HG03520 (cell line): ENCODE measurements around the gene KCNQ4.

ENCODE experiments used
- ATAC-seq: cut with Tn5 transposase; IDR thresholded peaks from one replicate; pipeline ENCODE4 v1.9.1; 2021; ENCODE audit warnings: mild to moderate bottlenecking, moderate library complexity; ENCODE audit not compliant: unreplicated experiment

The KCNQ4 gene

DNA sequence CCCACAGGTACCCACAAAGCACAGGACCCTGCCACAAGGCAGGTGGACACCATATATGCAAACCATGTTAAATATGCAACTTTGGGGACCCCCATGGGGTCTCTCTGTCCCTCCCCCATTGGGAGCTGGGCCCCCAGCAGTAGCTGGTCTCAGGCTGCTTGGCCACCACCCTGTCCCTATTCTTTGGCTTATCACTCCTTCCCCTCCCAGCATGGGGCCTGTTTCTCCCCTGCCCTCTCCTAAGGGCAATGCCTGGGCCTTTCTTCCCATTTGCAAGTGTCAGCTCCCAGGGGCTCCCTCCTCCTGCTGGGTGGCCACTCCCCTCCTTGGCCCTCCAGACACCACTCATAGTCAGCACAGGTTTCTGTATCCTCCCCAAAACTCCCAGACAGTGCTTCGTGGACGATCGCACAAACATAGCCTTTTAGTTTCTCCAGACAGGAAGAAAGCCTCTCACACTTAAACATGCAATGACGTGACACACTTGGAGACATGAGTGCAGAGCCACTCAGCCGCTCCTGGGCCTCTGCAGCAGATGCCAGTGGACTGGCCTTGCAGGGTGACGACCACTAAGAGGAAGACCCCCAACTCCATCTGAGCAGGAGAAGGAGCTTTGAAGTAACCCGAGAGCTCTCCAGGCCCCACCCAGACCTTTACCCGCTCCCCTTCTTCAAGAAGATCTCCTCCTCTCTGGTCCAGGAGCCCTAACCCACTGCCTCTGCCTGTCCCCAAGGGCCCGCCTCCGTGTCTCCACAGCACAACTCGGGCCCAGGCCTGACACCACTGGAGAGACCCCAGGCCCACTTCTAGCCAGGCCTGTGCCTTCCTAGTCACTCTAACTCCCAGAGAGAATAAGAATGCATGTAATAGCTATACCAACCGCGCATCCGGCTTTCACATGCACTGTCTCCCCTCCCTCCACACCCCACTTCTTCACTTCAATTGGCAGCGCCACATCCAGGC, 55.7 kb downstream of the KCNQ4 start:
- no peak for ATAC-seq

GRCh38 chr1:40839943-40840335, 56.4 kb downstream of the KCNQ4 start:
- no peak for ATAC-seq

DNA sequence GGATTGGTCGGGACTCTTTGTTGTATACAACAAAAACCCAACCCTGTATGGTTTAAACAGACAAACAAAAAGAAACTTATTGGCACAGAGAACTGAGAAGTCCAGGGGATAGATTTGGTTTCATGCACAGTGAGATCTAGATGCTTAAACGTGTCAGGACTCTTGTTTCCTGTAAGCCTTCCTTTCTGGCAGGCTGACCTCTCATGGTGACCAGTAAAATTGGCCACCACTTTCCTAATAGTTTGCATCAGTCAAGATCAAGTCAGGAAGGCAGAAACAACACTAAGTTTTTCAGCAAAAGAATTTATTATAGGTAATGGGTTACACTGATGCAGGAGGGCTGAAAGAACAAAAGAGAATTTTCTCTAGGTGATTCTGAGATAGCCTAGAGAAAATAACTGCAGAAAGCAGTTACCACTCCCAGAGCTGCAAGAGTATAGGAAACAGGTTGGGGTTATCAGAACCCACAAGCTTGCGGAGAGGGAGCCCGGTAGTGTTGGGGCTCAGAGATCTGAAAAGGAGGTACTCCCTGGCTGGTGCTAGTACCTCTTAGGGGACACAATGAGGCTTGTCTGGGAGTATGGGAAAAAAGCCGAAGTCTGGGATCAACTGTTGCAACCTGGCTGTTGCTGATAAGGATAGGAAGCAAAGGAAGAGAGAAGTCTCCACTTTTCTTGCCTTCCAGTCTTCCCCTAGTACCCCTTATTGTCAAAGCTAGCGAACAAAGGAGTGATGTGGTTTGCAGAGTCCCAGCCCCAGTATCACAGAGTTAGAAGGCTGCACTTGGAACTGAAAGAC, 57.1 kb downstream of the KCNQ4 start:
- no peak for ATAC-seq

GRCh38 chr1:40841602-40842001, 58.0 kb downstream of the KCNQ4 start:
- ATAC-seq: no peak

DNA sequence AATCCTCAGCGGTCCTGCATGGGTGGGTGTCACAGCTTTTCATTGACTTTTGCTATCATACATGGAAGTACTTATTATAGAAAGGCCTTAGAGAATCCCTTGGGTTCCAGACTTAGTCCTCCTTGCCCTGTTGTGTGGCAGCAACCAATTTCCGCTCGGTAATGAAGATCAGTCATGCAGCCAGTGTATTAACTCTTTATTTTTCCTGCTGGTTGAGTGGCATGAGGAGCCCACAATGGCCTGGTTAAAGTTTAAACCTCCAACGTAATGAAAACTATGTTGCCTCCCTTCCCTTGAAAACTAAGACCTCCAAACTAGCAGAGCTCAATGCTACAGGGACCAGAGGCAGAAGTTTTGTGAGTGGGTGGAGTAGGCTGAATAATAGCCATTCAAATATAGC, 58.6 kb downstream of the KCNQ4 start:
- no peak for ATAC-seq

GRCh38 chr1:40842691-40843090, 59.1 kb downstream of the KCNQ4 start:
- no peak for ATAC-seq

GRCh38 chr1:40844079-40844478, 60.5 kb downstream of the KCNQ4 start:
- no peak for ATAC-seq

- no peak for ATAC-seq
These were observed 61.6 kb downstream of the KCNQ4 start for GRCh38 chr1:40844887-40845878.

DNA sequence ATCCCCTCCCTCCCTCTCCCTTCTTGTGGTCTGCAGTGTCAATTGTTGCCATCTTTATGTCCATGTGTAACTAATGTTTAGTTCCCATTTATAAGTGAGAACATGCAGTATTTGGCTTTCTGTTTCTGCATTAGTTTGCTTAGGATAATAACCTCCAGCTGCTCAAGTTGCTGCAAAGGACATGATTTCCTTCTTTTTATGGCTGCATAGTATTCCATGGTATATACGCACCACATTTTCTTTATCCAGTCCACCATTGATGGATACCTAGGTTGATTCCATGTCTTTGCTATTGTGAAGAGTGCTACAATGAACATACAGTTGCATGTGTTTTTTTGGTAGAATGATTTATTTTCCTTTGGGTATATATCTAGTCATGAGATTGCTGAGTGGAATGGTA, 62.3 kb downstream of the KCNQ4 start:
- no peak for ATAC-seq

- no peak for ATAC-seq
These were observed 63.6 kb downstream of the KCNQ4 start for GRCh38 chr1:40847023-40847745.

GRCh38 chr1:40848530-40849189, 65.1 kb downstream of the KCNQ4 start:
- no peak for ATAC-seq

DNA sequence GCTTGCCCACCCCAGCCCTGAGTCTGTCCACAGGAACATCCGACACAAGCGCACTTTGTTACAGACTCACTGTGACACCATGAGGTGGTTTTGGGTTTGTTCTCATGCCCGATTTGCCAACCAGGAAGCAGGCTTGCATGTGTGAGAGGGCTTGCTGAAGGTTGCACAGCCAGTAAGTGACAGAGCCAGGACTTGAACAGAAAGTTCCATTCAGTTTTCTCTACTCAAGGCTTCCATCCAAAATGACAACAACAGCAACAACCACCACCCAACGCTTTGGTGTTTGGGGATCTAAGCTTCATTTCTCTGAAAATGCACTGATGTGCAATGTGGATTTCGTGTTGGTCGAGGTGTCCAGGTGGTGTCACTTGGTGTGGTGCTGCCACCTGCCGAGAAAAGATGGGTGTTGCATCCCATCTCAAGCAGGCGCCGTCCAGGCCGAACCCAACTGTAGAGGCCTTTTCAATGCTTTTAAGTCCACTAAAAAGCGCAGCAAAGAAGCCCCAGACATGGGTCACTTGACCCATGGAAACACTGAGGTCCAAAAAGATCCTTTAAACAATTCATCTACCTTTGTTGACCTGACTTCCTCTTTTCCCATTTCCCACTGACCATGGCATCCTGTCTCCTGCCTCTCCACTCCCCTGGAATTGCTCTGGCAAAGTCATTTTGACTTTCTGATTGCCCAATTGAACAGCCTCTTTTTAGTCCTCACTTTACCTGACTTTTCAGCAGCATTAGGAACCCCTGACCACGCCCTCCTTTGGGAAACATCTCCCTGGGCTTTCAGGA, 66.4 kb downstream of the KCNQ4 start:
- ATAC-seq: no peak

DNA sequence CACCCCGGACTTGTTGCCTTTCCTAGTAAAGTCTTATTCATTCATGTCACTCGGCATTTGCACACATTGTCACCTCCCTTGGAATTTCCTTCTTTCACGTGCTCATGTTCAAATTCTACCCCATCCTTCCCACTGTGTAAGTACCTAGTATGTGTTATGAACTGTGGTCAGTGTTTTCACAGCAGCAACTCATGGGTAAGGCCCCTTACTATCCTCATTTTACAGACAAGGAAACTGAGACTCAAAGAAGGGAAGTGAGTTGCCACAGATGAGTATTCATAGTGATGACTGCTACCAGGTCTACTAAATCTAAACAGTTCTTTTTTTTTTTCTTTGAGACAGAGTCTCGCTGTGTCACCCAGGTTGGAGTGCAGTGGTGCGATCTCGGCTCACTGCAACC, 68.1 kb downstream of the KCNQ4 start:
- ATAC-seq: no peak

GRCh38 chr1:40853113-40853884, 69.7 kb downstream of the KCNQ4 start:
- no peak for ATAC-seq

GRCh38 chr1:40853885-40854170, 70.2 kb downstream of the KCNQ4 start:
- ATAC-seq: no peak

DNA sequence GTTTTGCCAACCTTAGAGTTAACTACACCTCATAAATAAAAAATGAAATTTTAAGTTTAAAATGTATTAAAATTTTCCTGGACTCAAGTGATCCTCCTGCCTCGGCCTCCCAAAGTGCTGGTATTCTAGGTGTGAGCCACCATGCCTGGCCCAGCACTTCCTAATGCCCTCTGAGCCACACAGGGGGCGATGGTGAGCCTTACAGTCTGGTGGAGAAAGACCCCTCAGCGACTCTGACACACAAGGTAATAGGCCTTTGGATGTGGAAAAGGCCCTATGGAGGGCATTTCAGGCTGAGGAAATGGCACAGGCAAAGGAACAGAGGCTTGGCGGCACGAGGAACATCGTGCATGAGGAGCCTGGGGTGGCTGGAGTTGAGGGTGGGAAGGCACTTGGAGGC, 71.9 kb downstream of the KCNQ4 start:
- no peak for ATAC-seq

GRCh38 chr1:40856116-40856515, 72.5 kb downstream of the KCNQ4 start:
- no peak for ATAC-seq

- no peak for ATAC-seq
These were observed 73.2 kb downstream of the KCNQ4 start for GRCh38 chr1:40856656-40857302.
